A673 (cell line): ENCODE measurements around the gene PTPN12. TPM values are rescaled to one million over a fixed set of nuclear protein-coding genes. Genes with fewer than 3 reads are reported as not detected.

Source experiments
- Bru-seq: library from RNA; stranded (reverse); fragments of 400-500 nt; gene quantifications from one replicate; lab custom pipeline; 2021; lab: Mats Ljungman, UMichigan
- BruChase-seq, 2 experiments: library from RNA; stranded (reverse); fragments of 400-500 nt; gene quantifications; one replicate each; lab custom pipeline; 2021; lab: Mats Ljungman, UMichigan
- BruUV-seq: library from RNA; stranded (reverse); fragments of 400-500 nt; replicated peaks from 2 replicates; lab custom pipeline; 2021; lab: Mats Ljungman, UMichigan
- CTCF ChIA-PET: fragments of 300-600 bp; sonication (Branson Sonifier 250); formaldehyde crosslinking; loops from one replicate; lab custom pipeline; 2022; ENCODE audit warnings: antibody characterized with exemption; lab: Charles Lee
- POLR2A ChIA-PET: fragments of 300-600 bp; sonication (Branson Sonifier 250); formaldehyde crosslinking; loops from one replicate; lab custom pipeline; 2022; ENCODE audit warnings: antibody characterized with exemption; ENCODE audit not compliant: low non-redundant PET; lab: Charles Lee
- DNase-seq: peaks from one replicate; pipeline ENCODE4 v3.0.0-alpha.2; 2015; ENCODE audit warnings: low spot score
- H3K27ac ChIP-seq: fragments of 200-600 bp; sonication (generic); 2 replicates; pipeline ENCODE4 v1.5.1; 2016; ENCODE audit warnings: mixed run types, low read depth, mild to moderate bottlenecking, mixed read lengths, antibody characterized with exemption, low read length; ENCODE audit not compliant: poor library complexity, severe bottlenecking
- H3K27me3 ChIP-seq: fragments of 200-600 bp; sonication (generic); replicated peaks from 2 replicates; pipeline ENCODE4 v1.6.1; 2017; ENCODE audit warnings: mixed run types, low read depth, mild to moderate bottlenecking, mixed read lengths, antibody characterized with exemption, low read length; ENCODE audit not compliant: insufficient read depth, poor library complexity
- H3K36me3 ChIP-seq: fragments of 200-600 bp; sonication (generic); 2 replicates; pipeline ENCODE4 v1.6.1; 2016; ENCODE audit warnings: mixed run types, mild to moderate bottlenecking, mixed read lengths, antibody characterized with exemption, low read length; ENCODE audit not compliant: insufficient read depth, poor library complexity, severe bottlenecking
- H3K4me1 ChIP-seq: fragments of 200-600 bp; sonication (generic); 2 replicates; pipeline ENCODE4 v1.6.1; 2017; ENCODE audit warnings: mixed run types, mild to moderate bottlenecking, mixed read lengths, antibody characterized with exemption, low read length; ENCODE audit not compliant: insufficient read depth, poor library complexity, severe bottlenecking
- H3K4me3 ChIP-seq: fragments of 200-600 bp; sonication (generic); 2 replicates; pipeline ENCODE4 v1.5.1; 2016; ENCODE audit warnings: low read depth, mixed run types, mild to moderate bottlenecking, mixed read lengths, low read length; ENCODE audit not compliant: poor library complexity, severe bottlenecking
- H3K9me3 ChIP-seq: fragments of 200-600 bp; sonication (generic); 2 replicates; pipeline ENCODE4 v1.6.1; 2016; ENCODE audit warnings: mixed run types, low read depth, mild to moderate bottlenecking, mixed read lengths, antibody characterized with exemption, low read length; ENCODE audit not compliant: poor library complexity, severe bottlenecking
- CTCF ChIP-seq: fragments of 300-800, 200-600 bp; sonication (generic); conservative IDR thresholded peaks from 2 replicates; pipeline ENCODE4 v1.5.1; 2017; ENCODE audit warnings: low read depth, mild to moderate bottlenecking, antibody characterized with exemption, low read length, moderate library complexity, mixed read lengths
- EZH2 ChIP-seq: fragments of 200-600 bp; sonication (generic); IDR thresholded peaks from 2 replicates; pipeline ENCODE4 v1.6.1; 2017; ENCODE audit warnings: borderline replicate concordance, low read depth, mild to moderate bottlenecking, mixed read lengths, antibody characterized with exemption, low read length; ENCODE audit not compliant: poor library complexity, severe bottlenecking
- intact Hi-C: fragments of 100-400 bp; cut with micrococcal nuclease; formaldehyde crosslinking; loops from one replicate; pipeline ENCODE4 v1.10.0; 2022; ENCODE audit not compliant: unreplicated experiment
- long read RNA-seq: library from polyadenylated mRNA; stranded (forward); transcript quantifications from one replicate; pipeline ENCODE4 v2.0.0, GENCODE V29; 2022
- total RNA-seq: library from RNA; stranded (reverse); gene quantifications from 2 replicates; pipeline ENCODE4 v1.2.3, GENCODE V29; 2021

PTPN12 gene
- 54.3 and 63.3 TPM in 2 replicates for total RNA-seq
- Bru-seq, nascent RNA: percentile 90 among the genes with signal in this experiment
- BruChase-seq, experiment 1, labeled RNA remaining after a 2-hour chase: percentile 83 among the genes with signal in this experiment
- percentile 77 among the genes with signal in this experiment for BruChase-seq, experiment 2, labeled RNA remaining after a 6-hour chase
- long read RNA-seq, transcript PTPN12-201 (18 exons, 3,406 nt): major isoform, 8 of 21 reads
- long read RNA-seq, partial matches to known transcripts: 4 of 21 reads
- long read RNA-seq, other reads (novel, unspliced or antisense): 7 of 21 reads

DNA sequence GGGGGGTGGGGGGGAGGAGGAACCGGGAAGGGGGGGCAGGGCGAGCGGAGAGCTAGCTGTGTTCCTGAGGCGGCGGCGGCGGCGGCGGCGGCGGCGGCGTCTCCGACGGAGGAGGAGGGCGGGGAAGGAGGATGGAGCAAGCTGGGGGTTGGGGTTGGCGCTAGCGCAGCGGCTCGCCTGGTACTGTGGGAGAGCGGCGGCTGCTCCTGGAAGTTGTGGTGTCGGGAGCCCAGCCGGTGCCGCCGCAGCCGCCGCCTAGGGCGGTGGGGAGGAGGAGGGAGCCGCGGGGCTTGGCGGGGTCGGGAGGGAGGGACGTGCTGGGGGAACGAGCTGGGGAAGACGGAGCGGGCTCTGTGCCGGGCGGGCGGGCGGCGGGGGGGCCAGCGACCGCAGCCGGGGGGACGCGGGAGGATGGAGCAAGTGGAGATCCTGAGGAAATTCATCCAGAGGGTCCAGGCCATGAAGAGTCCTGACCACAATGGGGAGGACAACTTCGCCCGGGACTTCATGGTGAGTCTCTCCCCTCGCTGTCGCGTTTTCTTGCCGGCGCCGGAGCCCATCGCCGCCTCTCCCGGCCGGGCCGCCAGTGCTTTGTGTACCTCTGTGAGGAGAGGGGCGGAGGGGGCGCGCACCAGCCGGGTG, at the start of gene PTPN12:
Gene PTPN12 (plus strand): TSS at position 160 of the 642 bp plus-strand sequence. CDS start 252 bp downstream, at position 412.
- H3K36me3 ChIP-seq: no peaks in the 10 kb centered on the region
- ChIA-PET CTCF (interaction anchor here (0.5 kb wide), 1 partner anchor 114 kb away, joined by 4 read pairs; no protein-coding TSS in a partner anchor), POLR2A (interaction anchor here (0.6 kb wide), 2 partner anchors 103 to 128 kb away, joined by 4 to 7 read pairs; no protein-coding TSS in a partner anchor)
- H3K4me3 ChIP-seq: peak within 1 kb of the TSS; percentile 82
- H3K9me3 ChIP-seq: no peaks in the 10 kb centered on the region
- DNase-seq: no peak
- no peak for TF ChIP-seq EZH2
- TF ChIP-seq CTCF: no peak
- intact Hi-C loops: loop anchor here (5.0 kb wide), 1 partner anchor 110 kb away; no protein-coding TSS in a partner anchor
- no peaks in the 10 kb centered on the region for H3K27me3 ChIP-seq
- H3K4me1 ChIP-seq: peaks cover 2% of the 10 kb centered on the region
- BruUV-seq: no TSS peak
- peak within 1 kb of the TSS; percentile 84 for H3K27ac ChIP-seq

GRCh38 chr7:77488986-77489385, 48.1 kb upstream of the PTPN12 start:
- Histone ChIP-seq H3K4me1 (no peaks in the 10 kb centered on the region), H3K9me3 (no peaks in the 10 kb centered on the region), H3K27me3 (peaks cover 4% of the 10 kb centered on the region), H3K36me3 (no peaks in the 10 kb centered on the region), H3K27ac (no peak overlapping the region), H3K4me3 (no peak overlapping the region)
- ChIA-PET POLR2A (no interaction called here), CTCF (no interaction called here)
- TF ChIP-seq EZH2: no peak
- intact Hi-C loops: no loop called here
- no TSS peak for BruUV-seq
- no peak for DNase-seq

- Histone ChIP-seq H3K4me3 (no peak overlapping the region), H3K36me3 (no peaks in the 10 kb centered on the region), H3K4me1 (no peaks in the 10 kb centered on the region), H3K27ac (no peak overlapping the region), H3K27me3 (no peaks in the 10 kb centered on the region), H3K9me3 (no peaks in the 10 kb centered on the region)
- ChIA-PET CTCF (no interaction called here), POLR2A (no interaction called here)
- intact Hi-C loops: no loop called here
- no TSS peak for BruUV-seq
- no peak for DNase-seq
- no peak for TF ChIP-seq CTCF
- no peak for TF ChIP-seq EZH2
These were observed 40.0 kb upstream of the PTPN12 start for GRCh38 chr7:77497079-77497478.
